Measurements from ENCODE around the gene FLVCR2.

- TF ChIP-seq SMC3 (conservative IDR thresholded peaks at IDR 0.05; ENCODE audit: poor library complexity) (no peak), EP300 (conservative IDR thresholded peaks at IDR 0.05; ENCODE audit: poor library complexity, severe bottlenecking) (no peak), CTCF (IDR thresholded peaks at IDR 0.05; ENCODE audit: poor library complexity, severe bottlenecking) (no peak), TAF1 (IDR thresholded peaks at IDR 0.05; ENCODE audit: low read depth) (no peak)
These were observed 111.6 kb downstream of the FLVCR2 start for GRCh38 chr14:75690010-75690409.

All from neural cell (in vitro differentiated cells).